Esophagus muscularis mucosa (tissue), 3 donors: ENCODE results near the gene SHB.
A peak's percentile ranks its signal among the peaks of the same experiment; 100 is the strongest.

ENCODE experiments used
- POLR2A ChIP-seq: fragments of 450-650 bp; IDR thresholded peaks from one replicate; pipeline ENCODE4 v1.6.1; 2017; ENCODE audit warnings: antibody characterized with exemption, moderate library complexity, mild to moderate bottlenecking, low read depth
- TF ChIP-seq, protein P1 (sequence below), 3 experiments: fragments of 200-600 bp in 2 of 3; fragments of 450-650 bp in 1 of 3; sonication (generic) in 2 of 3; IDR thresholded peaks; one replicate each; pipeline ENCODE4 v1.5.1; 2017 to 2019; ENCODE audit warnings: antibody characterized with exemption in 3 of 3, mild to moderate bottlenecking in 2 of 3, moderate library complexity in 1 of 3

- TF ChIP-seq, protein P1, sequence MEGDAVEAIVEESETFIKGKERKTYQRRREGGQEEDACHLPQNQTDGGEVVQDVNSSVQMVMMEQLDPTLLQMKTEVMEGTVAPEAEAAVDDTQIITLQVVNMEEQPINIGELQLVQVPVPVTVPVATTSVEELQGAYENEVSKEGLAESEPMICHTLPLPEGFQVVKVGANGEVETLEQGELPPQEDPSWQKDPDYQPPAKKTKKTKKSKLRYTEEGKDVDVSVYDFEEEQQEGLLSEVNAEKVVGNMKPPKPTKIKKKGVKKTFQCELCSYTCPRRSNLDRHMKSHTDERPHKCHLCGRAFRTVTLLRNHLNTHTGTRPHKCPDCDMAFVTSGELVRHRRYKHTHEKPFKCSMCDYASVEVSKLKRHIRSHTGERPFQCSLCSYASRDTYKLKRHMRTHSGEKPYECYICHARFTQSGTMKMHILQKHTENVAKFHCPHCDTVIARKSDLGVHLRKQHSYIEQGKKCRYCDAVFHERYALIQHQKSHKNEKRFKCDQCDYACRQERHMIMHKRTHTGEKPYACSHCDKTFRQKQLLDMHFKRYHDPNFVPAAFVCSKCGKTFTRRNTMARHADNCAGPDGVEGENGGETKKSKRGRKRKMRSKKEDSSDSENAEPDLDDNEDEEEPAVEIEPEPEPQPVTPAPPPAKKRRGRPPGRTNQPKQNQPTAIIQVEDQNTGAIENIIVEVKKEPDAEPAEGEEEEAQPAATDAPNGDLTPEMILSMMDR (IDR thresholded peaks at IDR 0.05): peak; percentile 48 to 59 (median 51)
- TF ChIP-seq POLR2A: peak; percentile 49
These were observed at the start of gene SHB for GRCh38 chr9:38068701-38069628.
